Measurements from ENCODE around the gene CDC42. TPM values are rescaled to one million over a fixed set of nuclear protein-coding genes. Genes with fewer than 3 reads are reported as not detected.

Gene CDC42
- total RNA-seq, 1 donor from 2014 or later: 366 TPM

- H3K4me3 ChIP-seq (ENCODE audit: insufficient read depth, low read depth, low read length): no peak overlapping the region
- Mint-ChIP-seq H3K27ac (ENCODE audit: unreplicated experiment) (no peak overlapping the region), H3K4me3 (ENCODE audit: unreplicated experiment) (no peak overlapping the region)
These were observed 25.6 kb upstream of the CDC42 start for GRCh38 chr1:22026924-22027289.

GRCh38 chr1:22030057-22030456 is 22.5 kb upstream of the CDC42 start:
- Mint-ChIP-seq H3K4me1 (ENCODE audit: low read depth, unreplicated experiment) (no peaks in the 10 kb centered on the region), H3K9me3 (ENCODE audit: unreplicated experiment) (no peaks in the 10 kb centered on the region), H3K36me3 (ENCODE audit: low read depth, unreplicated experiment) (no peaks in the 10 kb centered on the region), H3K27me3 (ENCODE audit: low read depth, unreplicated experiment) (no peaks in the 10 kb centered on the region), H3K27ac (ENCODE audit: unreplicated experiment) (no peak overlapping the region), H3K4me3 (ENCODE audit: unreplicated experiment) (no peak overlapping the region)
- H3K4me2 ChIP-seq (ENCODE audit: low read length): no peak overlapping the region
- H3K4me3 ChIP-seq (ENCODE audit: insufficient read depth, low read depth, low read length): no peak overlapping the region
- peaks cover 7% of the 10 kb centered on the region for H4K20me1 ChIP-seq (ENCODE audit: insufficient read depth, low read length)
- H2AFZ ChIP-seq (ENCODE audit: low read depth, low read length): no peak overlapping the region
- no peak for DNase-seq (ENCODE audit: low read depth)
- no peaks in the 10 kb centered on the region for H3K9me3 ChIP-seq (ENCODE audit: insufficient read depth, low read depth, low read length)
- H3K36me3 ChIP-seq (ENCODE audit: insufficient read depth, low read length): peaks cover 3% of the 10 kb centered on the region
- TF ChIP-seq CTCF (IDR thresholded peaks at IDR 0.05; ENCODE audit: insufficient read depth, low read depth, low read length) (no peak), EZH2 (IDR thresholded peaks at IDR 0.05; ENCODE audit: insufficient read depth, low read length) (no peak)
- H3K9ac ChIP-seq (ENCODE audit: low read length): no peak overlapping the region
- H3K27ac ChIP-seq (ENCODE audit: low read depth, low read length): no peak overlapping the region
- peaks cover 9% of the 10 kb centered on the region for H3K79me2 ChIP-seq (ENCODE audit: insufficient read depth, low read length)
- peaks cover 5% of the 10 kb centered on the region for H3K4me1 ChIP-seq (ENCODE audit: insufficient read depth, low read length)
- no peak for FAIRE-seq
- H3K27me3 ChIP-seq (ENCODE audit: insufficient read depth, low read length): no peaks in the 10 kb centered on the region

More at GRCh38 chr1:22026924-22027289, 25.6 kb upstream of the CDC42 start:
- Histone ChIP-seq H3K27me3 (ENCODE audit: insufficient read depth, low read length) (no peaks in the 10 kb centered on the region), H3K9ac (ENCODE audit: low read length) (no peak overlapping the region), H3K79me2 (ENCODE audit: insufficient read depth, low read length) (peaks cover 9% of the 10 kb centered on the region), H3K9me3 (ENCODE audit: insufficient read depth, low read depth, low read length) (no peaks in the 10 kb centered on the region), H4K20me1 (ENCODE audit: insufficient read depth, low read length) (peaks cover 7% of the 10 kb centered on the region), H3K4me2 (ENCODE audit: low read length) (no peak overlapping the region), H3K27ac (ENCODE audit: low read depth, low read length) (no peak overlapping the region), H2AFZ (ENCODE audit: low read depth, low read length) (no peak overlapping the region), H3K36me3 (ENCODE audit: insufficient read depth, low read length) (peaks cover 3% of the 10 kb centered on the region), H3K4me1 (ENCODE audit: insufficient read depth, low read length) (peaks cover 18% of the 10 kb centered on the region)
- no peak for FAIRE-seq
- Mint-ChIP-seq H3K36me3 (ENCODE audit: low read depth, unreplicated experiment) (no peaks in the 10 kb centered on the region), H3K4me1 (ENCODE audit: low read depth, unreplicated experiment) (no peaks in the 10 kb centered on the region), H3K9me3 (ENCODE audit: unreplicated experiment) (no peaks in the 10 kb centered on the region), H3K27me3 (ENCODE audit: low read depth, unreplicated experiment) (no peaks in the 10 kb centered on the region)
- no peak for TF ChIP-seq CTCF (IDR thresholded peaks at IDR 0.05; ENCODE audit: insufficient read depth, low read depth, low read length)
- no peak for TF ChIP-seq EZH2 (IDR thresholded peaks at IDR 0.05; ENCODE audit: insufficient read depth, low read length)
- DNase-seq (ENCODE audit: low read depth): no peak

GRCh38 chr1:22030473-22030872 is 22.0 kb upstream of the CDC42 start:
- no peak overlapping the region for H2AFZ ChIP-seq (ENCODE audit: low read depth, low read length)
- no peak overlapping the region for H3K4me3 Mint-ChIP-seq (ENCODE audit: unreplicated experiment)
- H3K9ac ChIP-seq (ENCODE audit: low read length): no peak overlapping the region
- no peak for FAIRE-seq
- H3K36me3 Mint-ChIP-seq (ENCODE audit: low read depth, unreplicated experiment): no peaks in the 10 kb centered on the region
- peaks cover 9% of the 10 kb centered on the region for H3K79me2 ChIP-seq (ENCODE audit: insufficient read depth, low read length)
- no peak overlapping the region for H3K4me3 ChIP-seq (ENCODE audit: insufficient read depth, low read depth, low read length)
- peaks cover 5% of the 10 kb centered on the region for H3K4me1 ChIP-seq (ENCODE audit: insufficient read depth, low read length)
- no peaks in the 10 kb centered on the region for H3K27me3 ChIP-seq (ENCODE audit: insufficient read depth, low read length)
- H3K27me3 Mint-ChIP-seq (ENCODE audit: low read depth, unreplicated experiment): no peaks in the 10 kb centered on the region
- no peak for DNase-seq (ENCODE audit: low read depth)
- H3K27ac Mint-ChIP-seq (ENCODE audit: unreplicated experiment): no peak overlapping the region
- H4K20me1 ChIP-seq (ENCODE audit: insufficient read depth, low read length): peaks cover 7% of the 10 kb centered on the region
- no peaks in the 10 kb centered on the region for H3K4me1 Mint-ChIP-seq (ENCODE audit: low read depth, unreplicated experiment)
- H3K4me2 ChIP-seq (ENCODE audit: low read length): no peak overlapping the region
- no peak for TF ChIP-seq EZH2 (IDR thresholded peaks at IDR 0.05; ENCODE audit: insufficient read depth, low read length)
- TF ChIP-seq CTCF (IDR thresholded peaks at IDR 0.05; ENCODE audit: insufficient read depth, low read depth, low read length): no peak
- no peaks in the 10 kb centered on the region for H3K9me3 ChIP-seq (ENCODE audit: insufficient read depth, low read depth, low read length)
- no peak overlapping the region for H3K27ac ChIP-seq (ENCODE audit: low read depth, low read length)
- H3K36me3 ChIP-seq (ENCODE audit: insufficient read depth, low read length): peaks cover 3% of the 10 kb centered on the region
- no peaks in the 10 kb centered on the region for H3K9me3 Mint-ChIP-seq (ENCODE audit: unreplicated experiment)

Data from astrocyte (in vitro differentiated cells and primary cell).